Stromal cell of bone marrow (primary cell): ENCODE results near the gene ILK.

Experiments
- DNase-seq: peaks from one replicate; pipeline ENCODE4 v3.0.0-alpha.2; 2012; ENCODE audit warnings: low read depth

Gene ILK

GRCh38 chr11:6657346-6657745 lies 53.8 kb downstream of the ILK start:
- no peak for DNase-seq

DNA sequence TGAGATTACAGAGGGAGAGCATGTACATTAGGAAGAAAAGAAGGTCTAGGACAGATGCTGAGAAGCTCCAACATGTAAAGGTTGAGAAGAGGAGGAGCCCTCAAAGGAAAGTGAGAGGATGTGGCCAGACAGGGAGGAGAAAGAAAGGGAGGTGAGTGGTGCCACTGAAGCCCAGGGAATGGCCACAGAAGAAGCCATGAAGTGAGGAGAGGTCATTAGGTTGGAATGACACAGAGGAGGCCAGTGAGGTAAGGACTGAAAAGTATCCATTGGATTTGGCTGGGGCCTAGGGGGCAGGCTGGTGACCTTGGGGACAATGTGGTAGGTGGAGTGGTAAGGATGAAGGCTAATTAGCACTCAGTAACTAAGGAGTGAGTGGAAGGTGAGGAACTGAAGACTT lies 55.1 kb downstream of the ILK start:
- no peak for DNase-seq
